Trophoblast cell (in vitro differentiated cells and primary cell): ENCODE results near the gene CKB.
"Not testable (repeated sequence)": the region's sequence is repeated elsewhere in the genome, so short reads cannot be mapped to it uniquely, and the experiment has no call there.

ENCODE experiments used
- DNase-seq, 2 donors: peaks; one replicate each; pipeline ENCODE4 v3.0.0-alpha.2; 2016
- H2AFZ ChIP-seq: 2 replicates; pipeline ENCODE4 v1.6.1; 2013; ENCODE audit warnings: low read length, moderate library complexity, mild to moderate bottlenecking; ENCODE audit not compliant: insufficient read depth, poor library complexity
- H2AK5ac ChIP-seq: 2 replicates; pipeline ENCODE4 v1.6.1; 2013; ENCODE audit warnings: mild to moderate bottlenecking, low read length
- H2BK120ac ChIP-seq: 2 replicates; pipeline ENCODE4 v1.6.1; 2013; ENCODE audit warnings: low read length, mild to moderate bottlenecking, moderate library complexity; ENCODE audit not compliant: insufficient read depth, poor library complexity
- H2BK12ac ChIP-seq: 2 replicates; pipeline ENCODE4 v1.6.1; 2013; ENCODE audit warnings: mild to moderate bottlenecking, low read length, moderate library complexity
- H2BK5ac ChIP-seq: 2 replicates; pipeline ENCODE4 v1.6.1; 2013; ENCODE audit warnings: low read length, low read depth, moderate library complexity, mild to moderate bottlenecking; ENCODE audit not compliant: poor library complexity
- H3K14ac ChIP-seq: 2 replicates; pipeline ENCODE4 v1.6.1; 2013; ENCODE audit warnings: mild to moderate bottlenecking, low read length
- H3K18ac ChIP-seq: 2 replicates; pipeline ENCODE4 v1.6.1; 2013; ENCODE audit warnings: mild to moderate bottlenecking, low read length
- H3K23ac ChIP-seq: 2 replicates; pipeline ENCODE4 v1.6.1; 2013; ENCODE audit warnings: low read length
- H3K27ac ChIP-seq: 2 replicates; pipeline ENCODE4 v1.5.1; 2013; ENCODE audit warnings: low read depth, mild to moderate bottlenecking, inconsistent platforms, low read length, moderate library complexity
- H3K27me3 ChIP-seq: 2 replicates; pipeline ENCODE4 v1.6.1; 2013; ENCODE audit warnings: inconsistent platforms, mild to moderate bottlenecking, low read length, moderate library complexity; ENCODE audit not compliant: insufficient read depth
- H3K36me3 ChIP-seq, 2 experiments: 1 replicate in 1 of 2; 2 replicates in 1 of 2; pipeline ENCODE4 v1.6.1; 2013; ENCODE audit warnings: low read length in 2 of 2, mild to moderate bottlenecking in 2 of 2, moderate library complexity in 1 of 2; ENCODE audit not compliant: insufficient read depth in 2 of 2, control insufficient read depth in 1 of 2
- H3K4ac ChIP-seq: 2 replicates; pipeline ENCODE4 v1.6.1; 2013; ENCODE audit warnings: low read depth, mild to moderate bottlenecking, low read length, moderate library complexity
- H3K4me1 ChIP-seq, 2 experiments: 1 replicate in 1 of 2; 2 replicates in 1 of 2; pipeline ENCODE4 v1.6.1; 2013; ENCODE audit warnings: low read length in 2 of 2, mild to moderate bottlenecking in 2 of 2, moderate library complexity in 1 of 2; ENCODE audit not compliant: insufficient read depth in 2 of 2, control insufficient read depth in 1 of 2
- H3K4me2 ChIP-seq: 2 replicates; pipeline ENCODE4 v1.6.1; 2013; ENCODE audit warnings: inconsistent platforms, mild to moderate bottlenecking, low read length, moderate library complexity
- H3K4me3 ChIP-seq: 2 replicates; pipeline ENCODE4 v1.5.1; 2013; ENCODE audit warnings: mild to moderate bottlenecking, low read depth, low read length, inconsistent platforms
- H3K79me1 ChIP-seq: one replicate; pipeline ENCODE4 v1.6.1; 2013; ENCODE audit warnings: low read length
- H3K79me2 ChIP-seq: 2 replicates; pipeline ENCODE4 v1.6.1; 2013; ENCODE audit warnings: low read length, mild to moderate bottlenecking; ENCODE audit not compliant: control insufficient read depth, insufficient read depth, poor library complexity
- H3K9ac ChIP-seq: 2 replicates; pipeline ENCODE4 v1.6.1; 2013; ENCODE audit warnings: mild to moderate bottlenecking, low read length
- H3K9me3 ChIP-seq: 2 replicates; pipeline ENCODE4 v1.6.1; 2013; ENCODE audit warnings: low read depth, mild to moderate bottlenecking, control low read depth, inconsistent platforms, low read length; ENCODE audit not compliant: insufficient read depth
- H4K12ac ChIP-seq: 2 replicates; pipeline ENCODE4 v1.6.1; 2013; ENCODE audit warnings: low read depth, mild to moderate bottlenecking, low read length, moderate library complexity
- H4K8ac ChIP-seq: 2 replicates; pipeline ENCODE4 v1.6.1; 2013; ENCODE audit warnings: low read depth, mild to moderate bottlenecking, low read length, moderate library complexity
- H4K91ac ChIP-seq: one replicate; pipeline ENCODE4 v1.6.1; 2013; ENCODE audit warnings: low read depth, mild to moderate bottlenecking, low read length, moderate library complexity
- WGBS: extraction: QIAGEN DNeasy Blood & Tissue Kit; methylation state at CpG from one replicate; pipeline ENCODE4 v1.1.7; 2013; ENCODE audit warnings: missing lambda C conversion rate; ENCODE audit not compliant: insufficient read length, insufficient coverage; ENCODE audit errors: extremely low coverage; 5-methylcytosine and 5-hydroxymethylcytosine counted together

CKB gene

DNA sequence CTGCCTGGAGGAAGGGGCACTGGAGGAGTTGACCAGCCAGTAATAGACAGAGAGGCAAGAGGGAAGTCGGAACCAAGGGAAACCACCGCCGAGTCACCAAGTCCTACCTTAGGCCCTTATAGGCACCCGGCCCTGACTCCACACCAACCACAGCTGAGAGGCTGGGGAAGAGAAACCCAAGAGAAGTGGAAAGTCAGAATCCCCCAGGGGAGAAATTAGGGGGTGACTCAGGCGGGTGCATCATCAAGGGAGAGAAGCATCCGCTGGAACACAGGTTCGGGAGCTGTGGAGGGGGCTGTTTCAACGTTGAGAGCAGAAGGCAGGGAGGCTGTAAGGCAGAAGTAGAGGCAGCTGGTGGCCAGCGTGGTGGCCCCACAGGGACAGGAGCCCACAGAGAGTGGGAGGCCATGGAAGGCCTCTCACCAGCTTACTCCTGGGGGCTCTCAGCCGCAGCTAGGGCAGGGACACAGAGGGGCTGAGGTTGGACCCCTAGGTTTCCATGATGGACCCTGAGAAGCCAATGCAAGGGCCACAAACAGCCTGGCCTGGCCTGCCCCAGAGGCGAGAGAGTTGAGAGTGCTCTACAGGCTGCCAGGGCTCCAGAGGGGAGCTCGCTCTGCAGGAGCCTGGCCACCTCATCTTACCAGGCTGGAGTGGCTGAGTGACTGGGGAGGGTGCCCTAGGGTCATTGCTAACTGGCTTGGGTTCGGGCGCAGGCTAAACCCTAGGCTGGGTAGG is 4.9 kb upstream of the CKB start:
- Histone ChIP-seq H2BK5ac (no peak overlapping the region), H3K79me1 (peaks cover 4% of the 10 kb centered on the region)

GRCh38 chr14:103526914-103527248 is 4.3 kb upstream of the CKB start:
- H2BK120ac ChIP-seq: no peak overlapping the region
- H3K4me1 ChIP-seq: peaks cover 22 to 25% of the 10 kb centered on the region in 2 experiments
- H4K91ac ChIP-seq: no peak overlapping the region
- no peak overlapping the region for H2AFZ ChIP-seq
- peaks cover 4% of the 10 kb centered on the region for H3K79me1 ChIP-seq
- H3K23ac ChIP-seq: no peak overlapping the region
- H3K18ac ChIP-seq: no peak overlapping the region
- H3K27ac ChIP-seq: no peak overlapping the region
- H3K9ac ChIP-seq: no peak overlapping the region
- H4K8ac ChIP-seq: no peak overlapping the region
- WGBS: no CpG with 5 or more reads among the region's 1 CpG
- peaks cover 4% of the 10 kb centered on the region for H3K9me3 ChIP-seq
- no peak overlapping the region for H3K14ac ChIP-seq
- no peak overlapping the region for H3K4ac ChIP-seq
- H3K4me2 ChIP-seq: no peak overlapping the region
- no peak overlapping the region for H2AK5ac ChIP-seq
- H3K36me3 ChIP-seq: no peaks in the 10 kb centered on the region
- peaks cover 23% of the 10 kb centered on the region for H3K27me3 ChIP-seq
- H2BK5ac ChIP-seq: no peak overlapping the region
- H3K4me3 ChIP-seq: no peak overlapping the region
- H2BK12ac ChIP-seq: no peak overlapping the region
- DNase-seq: no peak
- no peak overlapping the region for H4K12ac ChIP-seq
- H3K79me2 ChIP-seq: peaks cover 6% of the 10 kb centered on the region

More for the DNA sequence above, 4.9 kb upstream of the CKB start:
- no peak overlapping the region for H4K91ac ChIP-seq
- H3K27ac ChIP-seq: no peak overlapping the region
- no peak overlapping the region for H2BK120ac ChIP-seq
- no peak overlapping the region for H2AK5ac ChIP-seq
- no peak overlapping the region for H3K4me3 ChIP-seq
- H3K27me3 ChIP-seq: peaks cover 16% of the 10 kb centered on the region
- peaks cover 17 to 19% of the 10 kb centered on the region in 2 experiments for H3K4me1 ChIP-seq
- H2AFZ ChIP-seq: no peak overlapping the region
- H2BK12ac ChIP-seq: no peak overlapping the region
- peaks cover 5% of the 10 kb centered on the region for H3K79me2 ChIP-seq
- H3K18ac ChIP-seq: no peak overlapping the region
- peaks cover 4% of the 10 kb centered on the region for H3K9me3 ChIP-seq
- peaks cover under 1 to 2% of the 10 kb centered on the region in 2 experiments for H3K36me3 ChIP-seq
- H3K4ac ChIP-seq: no peak overlapping the region
- H3K23ac ChIP-seq: no peak overlapping the region
- peak overlapping the region; percentile 90 for H4K8ac ChIP-seq
- H3K4me2 ChIP-seq: no peak overlapping the region
- H3K9ac ChIP-seq: no peak overlapping the region
- WGBS: no CpG with 5 or more reads among the region's 14 CpGs
- peak overlapping the region; percentile 81 for H4K12ac ChIP-seq
- no peak for DNase-seq
- no peak overlapping the region for H3K14ac ChIP-seq

GRCh38 chr14:103526247-103526913 is 3.8 kb upstream of the CKB start:
- H3K79me1 ChIP-seq: peaks cover 4% of the 10 kb centered on the region
- H3K79me2 ChIP-seq: peaks cover 6% of the 10 kb centered on the region
- no peak overlapping the region for H2AK5ac ChIP-seq
- no peak overlapping the region for H3K4me3 ChIP-seq
- H3K18ac ChIP-seq: no peak overlapping the region
- no peak overlapping the region for H3K4ac ChIP-seq
- no peak overlapping the region for H3K27ac ChIP-seq
- no CpG with 5 or more reads among the region's 8 CpGs for WGBS
- no peak overlapping the region for H4K91ac ChIP-seq
- no peak overlapping the region for H3K23ac ChIP-seq
- no peak overlapping the region for H4K12ac ChIP-seq
- H2AFZ ChIP-seq: no peak overlapping the region
- no peak overlapping the region for H4K8ac ChIP-seq
- H3K36me3 ChIP-seq: no peaks in the 10 kb centered on the region
- H2BK5ac ChIP-seq: no peak overlapping the region
- H3K9me3 ChIP-seq: peaks cover 4% of the 10 kb centered on the region
- no peak overlapping the region for H2BK120ac ChIP-seq
- no peak overlapping the region for H3K14ac ChIP-seq
- no peak overlapping the region for H3K4me2 ChIP-seq
- no peak overlapping the region for H2BK12ac ChIP-seq
- peaks cover 26% of the 10 kb centered on the region in 2 experiments for H3K4me1 ChIP-seq
- H3K9ac ChIP-seq: no peak overlapping the region
- DNase-seq: no peak
- peaks cover 27% of the 10 kb centered on the region for H3K27me3 ChIP-seq

DNA sequence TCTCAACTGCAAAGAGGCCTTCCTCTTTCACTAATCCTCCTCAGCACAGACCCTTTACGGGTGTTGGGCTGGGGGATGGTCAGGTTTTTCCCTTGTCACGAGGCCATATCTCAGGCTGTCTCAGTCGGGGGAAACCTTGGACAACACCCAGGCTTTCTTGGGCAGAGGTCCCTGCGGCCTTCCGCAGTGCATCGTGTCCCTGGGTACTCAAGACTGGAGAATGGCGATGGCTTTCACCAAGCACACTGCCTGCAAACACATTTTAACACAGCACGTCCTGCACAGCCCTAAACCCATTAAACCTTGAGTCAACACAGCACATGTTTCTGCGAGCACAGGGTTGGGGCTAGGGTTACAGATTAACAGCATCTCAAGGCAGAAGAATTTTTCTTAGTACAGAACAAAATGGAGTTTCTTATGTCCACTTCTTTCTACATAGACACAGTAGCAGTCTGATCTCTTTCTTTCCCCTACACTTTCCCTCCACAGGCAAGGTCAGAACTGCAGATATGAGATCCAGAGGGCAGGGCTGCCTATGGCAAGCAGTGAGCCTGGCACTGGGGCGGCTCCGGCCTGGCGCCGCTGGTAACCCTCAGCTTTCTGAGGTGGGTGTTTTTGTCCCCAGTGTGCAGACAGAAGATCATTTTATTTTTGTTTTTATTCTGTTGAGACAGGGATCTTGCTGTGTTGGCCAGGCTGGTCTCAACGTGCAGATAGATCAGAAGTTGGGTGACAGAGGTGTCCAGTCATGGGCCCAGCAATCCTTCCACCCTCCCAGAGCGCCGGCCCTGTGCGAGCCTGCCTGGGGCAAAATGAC is 3.0 kb upstream of the CKB start:
- no CpG with 5 or more reads among the region's 17 CpGs for WGBS
- H3K79me1 ChIP-seq, H4K91ac ChIP-seq, H2BK120ac ChIP-seq, H3K79me2 ChIP-seq, H2BK12ac ChIP-seq, H3K9ac ChIP-seq, H3K4me3 ChIP-seq, H3K14ac ChIP-seq, H3K18ac ChIP-seq, H2BK5ac ChIP-seq, H3K27ac ChIP-seq, H3K36me3 ChIP-seq, H4K12ac ChIP-seq, H3K4me2 ChIP-seq, H3K9me3 ChIP-seq, DNase-seq, H2AK5ac ChIP-seq, H2AFZ ChIP-seq, H4K8ac ChIP-seq, H3K23ac ChIP-seq, H3K4ac ChIP-seq: not testable (repeated sequence)
- Histone ChIP-seq H3K4me1 (peaks cover 26 to 30% of the 10 kb centered on the region in 2 experiments), H3K27me3 (peaks cover 27% of the 10 kb centered on the region)
